Measurements from ENCODE around the gene SLC35A2.

SLC35A2 gene

DNA sequence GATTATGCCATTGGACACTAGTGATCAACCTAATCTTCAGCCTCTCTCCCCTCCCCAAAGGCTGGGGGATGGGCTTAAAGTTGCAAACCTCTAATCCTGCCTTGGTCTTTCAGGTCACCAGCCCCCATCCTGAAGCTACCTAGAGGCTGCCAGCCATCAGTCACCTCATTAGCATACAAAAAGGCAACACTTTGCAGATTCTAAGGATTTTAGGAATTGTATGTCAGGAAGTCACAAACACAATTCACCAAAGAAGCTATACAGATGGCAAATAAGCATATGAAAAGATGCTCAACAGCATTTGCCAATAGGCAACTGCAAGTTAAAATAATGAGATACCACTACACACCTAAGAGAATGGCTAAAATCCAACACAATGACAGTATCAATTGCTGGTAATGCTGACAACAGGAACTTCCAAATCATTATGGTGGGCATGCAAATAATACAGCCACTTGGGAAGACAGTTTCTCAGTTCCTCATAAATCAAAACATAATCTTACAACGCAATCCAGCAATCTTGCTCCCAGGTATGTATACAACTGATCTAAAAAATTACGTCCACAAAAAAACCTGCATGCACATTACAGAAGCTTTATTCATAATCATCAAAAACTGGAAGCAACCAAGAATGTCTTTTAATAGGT lies 16.4 kb upstream of the SLC35A2 start:
- no peak for DNase-seq (ENCODE audit: low spot score)

DNA sequence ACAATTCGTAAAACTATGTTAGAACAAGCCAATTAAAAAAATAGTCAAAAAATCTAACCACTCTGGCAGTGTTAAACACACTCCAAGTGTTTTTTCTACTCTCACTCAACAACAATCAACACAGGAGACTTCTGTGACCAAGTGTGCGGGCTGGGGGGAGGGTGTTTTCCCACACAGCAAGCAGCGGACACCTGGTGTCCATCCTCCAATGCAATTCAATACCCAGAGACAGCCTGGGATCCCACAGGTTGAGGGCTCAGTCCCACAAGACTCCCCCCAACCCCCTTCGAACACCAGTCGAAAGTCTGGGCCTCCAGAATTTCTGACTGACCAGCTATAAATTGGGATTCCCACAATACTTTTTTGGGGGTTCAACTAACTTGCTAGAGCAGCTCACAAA lies 15.7 kb upstream of the SLC35A2 start:
- DNase-seq (ENCODE audit: low spot score), result no peak

- DNase-seq (ENCODE audit: low spot score), result no peak
These were observed 12.8 kb upstream of the SLC35A2 start for GRCh38 chrX:48924270-48924669.

DNA sequence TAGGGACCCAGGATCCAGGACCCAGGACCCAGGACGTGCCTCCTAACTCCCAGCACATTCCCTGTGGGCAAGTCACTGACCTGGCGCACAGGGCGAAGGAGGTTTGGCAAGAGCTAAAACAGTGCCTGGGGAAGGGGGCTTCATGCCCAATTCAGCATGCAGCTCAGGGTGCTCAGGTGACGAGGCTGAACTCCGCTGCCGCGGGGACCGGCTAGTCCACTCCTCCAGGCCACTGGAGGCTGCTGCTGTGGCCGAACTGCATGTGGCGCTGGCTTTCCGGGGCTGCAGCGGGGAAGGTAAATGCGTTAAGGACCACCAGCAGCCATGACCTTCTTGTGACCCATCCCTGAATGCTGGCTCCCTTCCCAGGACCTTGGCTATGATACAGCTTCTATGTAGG lies 12.3 kb upstream of the SLC35A2 start:
- DNase-seq (ENCODE audit: low spot score), result no peak

GRCh38 chrX:48920718-48921104 lies 9.3 kb upstream of the SLC35A2 start:
- no peak for DNase-seq (ENCODE audit: low spot score)

DNA sequence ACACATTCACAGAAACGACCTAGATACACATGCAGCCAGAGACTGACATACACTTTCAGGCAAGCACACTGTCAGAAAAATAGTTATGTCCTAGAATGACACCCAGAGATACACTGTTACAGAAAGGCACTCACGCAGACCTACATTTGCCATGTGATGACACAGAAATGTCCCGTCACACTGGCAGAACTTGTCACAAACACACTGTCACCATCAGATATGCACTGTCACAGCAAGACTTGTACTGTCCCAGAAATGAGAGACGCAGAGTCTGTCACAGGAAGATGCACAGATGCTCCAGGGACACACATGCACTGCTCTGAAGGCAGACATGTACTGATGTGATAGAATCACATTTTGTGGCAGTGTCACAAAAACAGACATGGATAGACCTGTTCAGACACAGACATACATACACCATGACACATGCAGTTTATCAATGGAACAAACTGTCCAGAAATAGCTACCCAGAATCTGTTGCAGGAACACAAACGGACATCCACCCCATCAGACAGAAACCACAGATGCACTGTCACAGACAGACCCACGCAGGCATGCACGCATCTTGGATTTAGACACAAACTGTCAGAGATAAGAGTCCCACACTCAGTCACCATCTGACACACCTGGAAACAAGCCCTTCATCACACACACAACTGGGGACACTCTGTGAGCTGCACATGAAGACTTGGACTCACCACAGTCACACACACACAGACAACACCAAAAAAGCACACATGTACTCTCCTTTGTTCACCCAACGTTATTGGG lies 8.7 kb upstream of the SLC35A2 start:
- no peak for DNase-seq (ENCODE audit: low spot score)

GRCh38 chrX:48919360-48919841 lies 8.0 kb upstream of the SLC35A2 start:
- DNase-seq (ENCODE audit: low spot score), result no peak

DNA sequence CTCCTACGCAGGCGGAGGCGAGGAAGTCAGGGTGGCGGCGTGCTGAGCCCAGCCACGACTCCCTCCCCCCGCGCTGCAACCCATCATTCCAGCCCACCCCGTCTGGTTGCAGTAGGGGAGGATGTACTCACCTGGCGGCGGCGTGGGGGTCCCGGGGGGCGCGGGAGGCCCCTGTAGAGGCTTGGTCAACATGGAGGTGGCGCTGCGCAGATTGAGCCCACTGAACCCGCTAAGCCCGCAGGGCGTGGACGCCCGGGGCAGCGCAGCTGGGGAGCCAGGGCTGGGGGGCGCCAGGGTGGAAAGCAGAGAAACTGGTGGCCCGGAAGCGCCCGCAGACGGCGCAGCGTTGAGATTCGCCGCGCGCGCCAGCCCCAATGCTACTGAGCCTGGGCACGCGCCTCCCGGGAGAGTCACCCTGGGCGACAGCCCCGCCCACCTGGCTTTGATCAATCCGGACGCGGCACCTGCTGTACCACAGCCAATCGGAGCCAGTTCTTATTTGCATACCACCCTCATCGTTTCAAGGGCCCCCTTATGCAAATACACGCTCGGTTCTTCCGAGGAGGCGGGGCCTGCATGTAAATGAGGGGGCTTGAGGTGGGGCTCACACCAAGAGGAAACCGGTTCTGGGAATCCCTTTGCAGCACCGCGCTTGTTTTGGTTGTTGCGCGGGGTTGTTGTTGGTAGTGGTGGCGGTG lies 7.3 kb upstream of the SLC35A2 start, which contains the start of gene PIM2:
PIM2 (minus strand) TSS at position 382 of the 698 bp plus-strand sequence; CDS start at position 192, 190 bp downstream.
- DNase-seq (ENCODE audit: low spot score), result peak; percentile 76

DNA sequence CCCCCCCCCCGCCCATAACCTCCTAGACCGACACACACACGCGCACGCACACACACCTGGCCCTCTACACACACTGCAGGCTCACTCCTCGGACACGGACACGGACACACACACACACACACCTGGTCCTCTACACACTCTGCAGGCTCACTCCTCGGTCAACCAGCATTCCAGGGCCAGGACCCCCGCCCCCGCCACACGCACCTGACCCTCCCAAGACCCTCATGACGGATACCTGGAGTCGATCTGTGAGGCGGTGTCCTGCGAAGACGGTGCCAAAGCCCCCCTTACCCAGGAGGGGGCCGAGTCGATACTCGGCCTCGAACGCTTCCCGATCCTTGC lies 6.8 kb upstream of the SLC35A2 start:
- no peak for DNase-seq (ENCODE audit: low spot score)

- peak; percentile 76 for DNase-seq (ENCODE audit: low spot score)
These were observed 5.9 kb upstream of the SLC35A2 start for GRCh38 chrX:48917139-48918001.

DNA sequence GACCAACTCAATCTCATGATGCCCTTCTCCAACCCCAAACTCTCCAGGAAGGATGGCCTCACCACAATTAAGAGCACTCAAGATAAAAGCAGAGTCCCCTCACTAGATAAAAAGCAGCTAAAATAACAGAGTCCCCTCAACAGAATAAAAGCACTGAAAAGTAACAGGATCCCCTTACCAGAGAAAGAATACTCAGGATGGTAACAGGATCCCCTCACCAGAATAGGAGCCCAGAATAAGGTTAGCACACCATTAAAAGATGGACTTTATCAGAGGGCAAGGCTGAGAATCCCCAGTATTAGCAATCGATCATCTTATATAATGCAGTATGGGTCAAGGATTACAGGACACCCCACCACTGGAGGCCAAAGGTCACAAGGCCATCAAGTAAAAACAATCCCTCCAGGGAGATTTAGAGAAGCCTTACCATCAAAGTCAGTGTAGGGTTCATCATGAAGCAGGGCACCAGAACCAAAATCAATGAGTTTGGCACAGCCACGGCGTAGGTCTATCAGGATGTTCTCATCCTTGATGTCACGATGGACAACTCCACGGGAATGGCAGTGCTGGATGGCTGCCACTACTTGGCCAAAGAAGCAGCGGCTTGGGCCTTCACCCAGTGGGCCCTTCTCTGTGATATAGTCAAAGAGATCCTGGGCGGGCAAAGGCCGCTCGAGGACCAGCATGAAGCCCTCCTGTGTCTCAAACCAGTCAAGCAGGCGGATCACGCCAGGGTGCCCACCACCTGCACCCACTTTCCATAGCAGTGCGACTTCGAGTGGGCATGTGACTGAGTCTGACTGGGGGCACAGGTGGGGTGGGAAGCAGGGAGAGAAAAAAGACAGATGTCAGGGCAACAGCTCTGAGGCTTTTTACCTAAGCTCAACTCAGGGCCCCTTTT lies 3.4 kb upstream of the SLC35A2 start:
- no peak for DNase-seq (ENCODE audit: low spot score)

DNA sequence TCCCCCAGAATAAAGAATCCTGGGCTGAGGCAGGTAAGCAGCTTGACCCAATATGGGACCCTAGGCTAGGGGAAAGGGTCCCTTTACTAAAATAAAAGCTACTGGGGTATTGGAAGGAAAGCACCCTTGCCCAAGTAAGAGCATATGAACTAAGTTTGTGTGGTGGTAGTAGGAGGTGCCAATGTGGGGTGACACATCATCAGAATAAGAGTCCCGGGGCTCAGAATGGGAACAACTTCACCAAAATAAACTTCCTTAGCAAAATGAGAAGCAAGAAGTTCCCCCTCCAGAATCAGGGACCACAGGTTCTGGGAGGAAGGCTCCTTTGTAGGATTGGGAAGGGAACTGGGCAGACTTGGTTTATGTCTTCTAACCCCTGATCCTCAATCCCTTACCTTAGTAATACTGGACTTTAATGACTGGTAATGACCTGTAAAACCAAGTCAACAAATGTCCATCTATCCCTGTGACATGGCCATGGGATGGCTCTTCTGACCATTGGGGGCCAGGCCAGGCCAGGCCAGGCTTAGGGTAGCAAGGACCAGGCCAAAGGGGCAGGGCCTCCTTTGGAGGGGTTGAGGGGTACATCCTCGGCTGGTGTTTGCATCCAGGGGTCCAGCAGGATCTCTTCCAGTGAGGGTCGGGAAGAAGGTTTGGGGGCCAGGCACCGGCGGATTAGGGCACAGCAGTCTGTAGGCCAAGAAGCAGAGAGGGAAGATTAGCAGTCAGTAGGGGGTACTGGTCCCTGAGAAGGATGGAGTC lies 2.3 kb upstream of the SLC35A2 start:
- no peak for DNase-seq (ENCODE audit: low spot score)

DNA sequence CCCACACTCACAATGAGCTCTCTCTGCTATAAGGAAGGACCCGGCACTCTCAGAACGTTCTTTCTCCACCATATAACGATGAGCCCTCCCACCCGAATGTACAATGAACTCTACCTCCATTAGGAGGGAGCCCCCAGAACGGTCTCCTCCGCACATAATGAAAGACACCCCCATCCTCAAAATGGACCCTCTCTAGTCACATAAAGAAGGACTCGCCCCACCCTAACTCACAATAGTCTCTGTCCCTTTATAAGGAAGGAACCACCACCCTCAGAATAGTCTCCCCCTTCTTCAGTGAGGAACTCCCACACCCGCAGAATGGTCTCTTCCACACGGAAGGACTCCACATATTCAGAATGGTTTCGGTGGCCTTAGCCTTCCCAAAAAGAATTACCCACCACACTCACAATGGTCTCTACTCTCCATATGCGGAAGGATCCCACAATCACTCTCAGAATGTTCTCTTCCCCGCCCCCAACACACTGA lies 477 bp downstream of the SLC35A2 start:
- DNase-seq (ENCODE audit: low spot score), result no peak

DNA sequence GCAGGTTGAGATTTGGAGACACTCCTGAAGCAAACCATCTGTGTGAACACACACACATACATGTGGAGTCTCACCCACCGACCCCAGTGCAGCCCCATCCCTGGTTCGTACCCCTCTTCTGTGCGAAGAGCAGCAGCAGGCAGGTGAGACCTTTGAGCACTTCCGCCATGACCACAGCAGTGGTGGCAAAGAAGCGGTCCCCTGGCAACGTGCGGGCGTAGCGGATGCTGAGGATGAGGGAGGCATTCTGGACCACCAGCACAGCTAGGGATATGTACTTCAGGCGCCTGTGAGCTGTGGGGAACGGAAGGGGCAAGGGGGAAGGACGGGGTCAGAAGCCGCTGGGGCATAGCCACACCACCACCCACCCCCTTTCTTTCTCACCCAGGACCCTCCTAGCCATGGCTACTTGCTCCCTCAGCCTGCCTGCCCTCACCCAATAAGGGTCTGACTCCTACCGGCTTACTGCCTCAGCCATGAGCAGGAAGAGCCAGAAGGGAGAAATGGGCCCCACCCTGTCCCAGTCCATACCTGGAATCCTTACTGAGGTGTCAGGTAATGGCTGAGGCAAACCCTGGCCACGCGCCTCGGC lies 1.6 kb downstream of the SLC35A2 start:
- no peak for DNase-seq (ENCODE audit: low spot score)

- no peak for DNase-seq (ENCODE audit: low spot score)
These were observed 2.8 kb downstream of the SLC35A2 start for GRCh38 chrX:48908600-48908999.

GRCh38 chrX:48905090-48905790 lies 6.2 kb downstream of the SLC35A2 start:
- DNase-seq (ENCODE audit: low spot score), result no peak

- DNase-seq (ENCODE audit: low spot score), result no peak
These were observed 6.8 kb downstream of the SLC35A2 start for GRCh38 chrX:48904626-48905025.

- DNase-seq (ENCODE audit: low spot score), result no peak
These were observed 7.3 kb downstream of the SLC35A2 start for GRCh38 chrX:48904180-48904579.

GRCh38 chrX:48903290-48903689 lies 8.2 kb downstream of the SLC35A2 start:
- no peak for DNase-seq (ENCODE audit: low spot score)
